ENCODE results near the gene SIN3A.
"Not testable (repeated sequence)": the region's sequence is repeated elsewhere in the genome, so short reads cannot be mapped to it uniquely, and the experiment has no call there.

SIN3A gene

DNA sequence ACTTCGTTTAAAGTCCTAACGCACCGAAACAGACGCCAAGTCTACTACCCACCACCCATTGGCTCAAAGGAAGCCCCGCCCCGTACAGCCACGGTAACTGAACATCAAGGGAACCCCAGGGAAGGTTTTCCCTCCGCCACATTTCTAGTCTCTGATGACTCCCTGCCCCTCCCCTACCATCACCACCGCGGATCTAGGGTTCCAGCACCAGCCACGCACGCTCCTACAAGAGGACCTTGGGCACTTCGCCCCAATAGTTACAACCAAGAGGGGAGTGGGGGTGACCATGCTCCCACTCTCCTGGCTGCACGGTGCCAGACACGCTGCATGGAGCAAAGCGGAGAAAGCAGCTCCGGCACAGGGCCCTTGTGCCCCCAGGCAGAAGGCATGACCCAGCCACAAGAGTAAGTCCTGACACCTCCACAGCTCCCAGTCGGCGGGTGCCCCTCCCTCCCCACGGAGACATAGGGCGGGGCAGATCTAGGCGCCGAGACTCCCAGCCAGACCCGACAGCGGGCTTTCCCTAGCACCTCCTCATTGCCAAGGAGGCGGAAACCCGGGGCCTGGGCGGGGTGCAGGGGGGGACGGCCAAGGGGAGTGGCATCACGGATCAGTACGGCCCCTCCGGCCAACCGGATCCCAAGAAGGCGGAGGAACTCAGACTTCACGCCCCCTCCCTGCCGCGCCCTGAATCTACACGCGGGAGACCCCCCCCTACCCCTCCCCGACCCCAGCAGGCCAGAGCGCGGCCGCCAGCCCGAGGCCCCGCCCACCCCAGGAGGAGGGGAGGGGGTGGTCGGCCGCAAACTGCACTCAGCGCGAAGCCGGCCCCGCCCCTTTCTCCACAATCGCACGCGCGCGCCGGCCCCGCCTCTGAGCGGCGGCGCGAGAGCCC, 936 bp downstream of the SIN3A start:
- peak; percentile 94 for DNase-seq (ENCODE audit: low read depth)

DNA sequence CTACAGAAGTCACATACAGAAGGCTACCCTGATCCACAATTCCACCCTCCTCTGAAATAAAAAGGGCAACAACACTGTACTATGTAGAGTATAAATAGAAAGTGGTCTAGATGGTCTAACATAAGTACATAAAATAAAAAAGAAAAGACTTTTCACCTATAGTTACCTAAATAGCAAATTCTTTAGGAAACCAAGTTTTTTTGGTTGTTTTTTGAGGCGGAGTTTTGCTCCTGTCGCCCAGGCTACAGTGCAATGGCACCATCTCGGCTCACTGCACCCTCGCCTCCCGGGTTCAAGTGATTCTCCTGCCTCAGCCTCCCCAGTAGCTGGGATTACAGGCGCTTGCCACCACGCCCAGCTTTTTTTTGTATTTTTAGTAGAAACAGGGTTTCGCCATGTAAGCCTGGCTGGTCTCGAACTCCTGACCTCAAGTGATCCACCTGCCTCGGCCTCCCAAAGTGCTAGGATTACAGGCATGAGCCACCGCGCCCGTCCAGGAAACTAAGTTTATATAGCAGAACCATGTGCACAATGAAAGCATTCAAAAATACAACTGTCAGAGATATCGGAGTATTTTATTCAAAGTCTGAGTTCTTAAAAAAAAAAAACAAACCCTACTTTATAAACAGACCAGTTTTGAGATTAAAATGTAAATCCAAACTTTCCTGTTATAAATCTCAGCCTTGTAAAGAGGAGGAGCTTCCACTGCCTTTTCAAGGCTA, 1.7 kb downstream of the SIN3A start:
- DNase-seq (ENCODE audit: low read depth): no peak

- not testable (repeated sequence) for DNase-seq (ENCODE audit: low read depth)
These were observed 3.3 kb downstream of the SIN3A start for GRCh38 chr15:75448171-75448570.

GRCh38 chr15:75446151-75446550, 5.3 kb downstream of the SIN3A start:
- no peak for DNase-seq (ENCODE audit: low read depth)

GRCh38 chr15:75445324-75445723, 6.2 kb downstream of the SIN3A start:
- not testable (repeated sequence) for DNase-seq (ENCODE audit: low read depth)

DNA sequence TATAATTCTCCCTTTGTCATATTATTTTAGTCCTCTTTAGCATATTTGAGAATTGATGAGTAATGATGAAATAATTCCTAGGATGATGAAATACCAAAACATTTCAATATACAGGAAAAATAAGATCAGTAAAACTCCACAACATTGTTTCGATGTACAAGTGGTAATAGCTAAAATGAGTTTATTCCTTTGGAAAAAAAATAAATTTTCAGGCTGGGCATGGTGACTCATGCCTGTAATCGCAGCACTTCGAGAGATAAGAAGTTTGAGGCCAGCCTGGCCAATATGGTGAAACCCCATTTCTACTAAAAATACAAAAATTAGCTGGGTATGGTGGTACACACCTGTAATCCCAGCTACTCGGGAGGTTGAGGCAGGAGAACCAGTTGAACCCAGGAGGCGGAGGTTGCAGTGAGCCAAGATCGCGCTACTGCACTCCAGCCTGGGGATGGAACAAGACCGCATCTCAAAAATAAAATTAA, 7.5 kb downstream of the SIN3A start:
- DNase-seq (ENCODE audit: low read depth): not testable (repeated sequence)

DNA sequence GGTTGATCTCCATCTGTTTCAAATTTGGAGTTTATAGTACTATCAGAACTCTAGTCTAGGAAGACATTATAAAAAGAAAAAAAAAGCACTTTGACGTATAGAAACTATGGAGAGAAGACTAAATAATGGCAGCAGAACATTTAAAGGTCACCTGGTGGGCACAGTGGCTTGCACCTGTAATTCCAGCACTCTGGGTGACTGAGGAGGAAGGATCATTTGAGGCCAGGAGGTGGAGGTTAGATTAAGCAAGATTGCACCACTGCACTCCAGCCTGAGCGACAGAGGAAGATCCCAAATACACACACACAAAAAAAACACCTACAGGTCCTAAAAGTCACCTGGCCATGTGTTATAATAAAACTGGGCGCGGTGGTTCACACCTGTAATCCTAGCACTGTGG, 13.8 kb downstream of the SIN3A start:
- DNase-seq (ENCODE audit: low read depth): no peak

DNA sequence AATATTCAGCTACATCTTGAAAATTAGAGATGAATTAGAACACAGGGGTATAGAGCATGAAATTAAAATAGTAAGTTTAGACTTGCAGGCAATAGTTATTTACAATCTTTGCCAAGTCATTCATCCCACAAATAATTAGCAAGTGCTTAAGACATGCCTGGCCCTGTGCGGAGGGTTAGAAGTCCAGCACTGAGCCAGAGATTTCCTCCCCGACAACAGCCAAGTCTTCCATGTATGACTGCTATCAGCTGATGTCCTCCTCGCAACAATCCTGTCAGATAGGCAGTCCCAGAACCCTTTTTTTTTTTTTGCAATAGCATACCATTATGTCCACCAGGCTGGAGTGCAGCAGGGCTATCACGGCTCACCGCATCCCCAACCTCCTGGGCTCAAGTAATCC, 14.6 kb downstream of the SIN3A start:
- DNase-seq (ENCODE audit: low read depth): no peak

- DNase-seq (ENCODE audit: low read depth): no peak
These were observed 19.8 kb downstream of the SIN3A start for GRCh38 chr15:75431682-75432081.

- DNase-seq (ENCODE audit: low read depth): no peak
These were observed 20.2 kb downstream of the SIN3A start for GRCh38 chr15:75431270-75431669.

DNA sequence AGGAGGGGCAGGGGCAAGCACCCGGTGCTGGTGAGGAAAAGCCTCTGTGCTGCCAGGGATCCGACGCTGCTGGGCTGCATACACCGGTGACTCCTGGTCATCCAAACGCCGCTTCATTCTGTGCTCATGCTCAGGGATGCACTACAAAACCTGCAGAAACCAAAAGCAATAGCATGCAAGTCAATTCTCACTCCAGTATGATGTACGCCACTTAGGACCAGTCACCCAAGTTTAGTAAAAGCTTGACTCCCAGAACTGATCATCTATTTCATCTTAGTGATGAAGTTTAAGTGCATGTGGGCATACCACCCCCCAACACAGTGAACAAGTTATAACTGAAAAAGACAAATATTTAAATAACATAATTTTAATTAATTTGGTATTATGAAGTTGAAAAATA, 21.2 kb downstream of the SIN3A start:
- no peak for DNase-seq (ENCODE audit: low read depth)

GRCh38 chr15:75428152-75428551, 23.3 kb downstream of the SIN3A start:
- no peak for DNase-seq (ENCODE audit: low read depth)

GRCh38 chr15:75425966-75426500, 25.5 kb downstream of the SIN3A start:
- DNase-seq (ENCODE audit: low read depth): no peak

GRCh38 chr15:75422554-75422953, 28.9 kb downstream of the SIN3A start:
- no peak for DNase-seq (ENCODE audit: low read depth)

DNA sequence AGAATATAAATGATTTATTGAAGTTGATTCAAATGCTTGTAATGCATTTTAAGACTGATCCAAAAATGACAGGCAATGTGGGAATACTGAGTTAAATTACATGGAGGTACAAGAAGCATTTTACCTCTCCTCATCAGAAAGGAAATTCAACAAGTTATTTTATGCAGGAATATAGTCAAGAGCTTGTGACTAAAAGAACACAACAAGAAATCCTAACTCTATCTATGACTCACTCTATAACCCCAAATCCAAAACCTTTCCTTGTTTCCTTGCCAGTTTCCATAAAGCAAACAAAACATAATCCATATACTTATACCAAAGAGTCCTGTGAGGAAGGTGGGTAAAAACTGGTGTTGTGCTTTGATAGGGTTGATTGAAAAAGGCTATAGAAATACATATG, 30.8 kb downstream of the SIN3A start:
- DNase-seq (ENCODE audit: low read depth): no peak

- no peak for DNase-seq (ENCODE audit: low read depth)
These were observed 34.9 kb downstream of the SIN3A start for GRCh38 chr15:75416584-75416983.

DNA sequence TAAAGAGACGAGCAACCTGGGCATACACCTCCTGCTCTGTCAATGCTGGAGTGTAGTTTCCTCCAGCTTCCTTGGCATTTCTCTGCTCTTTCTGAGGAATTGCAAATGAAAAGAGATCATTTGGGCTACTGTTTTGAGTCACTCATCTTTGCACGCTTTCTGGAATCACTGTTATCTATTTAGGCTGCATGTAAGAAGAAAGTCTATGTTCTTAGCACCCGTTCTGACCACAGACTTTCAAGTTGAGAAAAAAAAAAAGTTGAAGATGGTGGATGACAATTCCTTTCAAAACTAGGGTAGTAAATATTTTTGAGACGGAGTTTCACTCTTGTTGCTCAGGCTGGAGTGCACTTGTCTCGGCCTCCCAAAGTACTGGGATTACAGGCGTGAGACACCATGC, 41.3 kb downstream of the SIN3A start:
- no peak for DNase-seq (ENCODE audit: low read depth)

GRCh38 chr15:75407083-75407482, 44.4 kb downstream of the SIN3A start:
- DNase-seq (ENCODE audit: low read depth): no peak

DNA sequence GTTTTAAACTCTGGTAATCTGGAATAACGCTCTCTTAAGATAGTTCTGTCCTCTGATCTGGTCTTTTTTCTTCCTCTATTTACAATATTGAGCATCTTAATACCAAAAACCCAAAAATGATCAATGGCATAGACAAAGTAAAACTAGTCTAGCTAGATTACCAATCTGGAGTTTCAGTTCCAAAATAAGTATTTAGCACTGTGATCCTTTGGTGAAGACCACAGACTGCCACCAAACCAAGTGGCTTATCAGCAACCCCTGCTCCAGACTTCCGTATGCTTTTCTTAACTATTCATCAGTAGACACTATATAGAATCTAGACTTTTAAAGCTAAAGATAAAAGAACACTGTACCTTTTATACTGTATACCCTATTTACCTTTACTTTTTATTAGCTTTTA, 47.6 kb downstream of the SIN3A start:
- DNase-seq (ENCODE audit: low read depth): no peak

GRCh38 chr15:75397494-75397893, 54.0 kb downstream of the SIN3A start:
- no peak for DNase-seq (ENCODE audit: low read depth)

DNA sequence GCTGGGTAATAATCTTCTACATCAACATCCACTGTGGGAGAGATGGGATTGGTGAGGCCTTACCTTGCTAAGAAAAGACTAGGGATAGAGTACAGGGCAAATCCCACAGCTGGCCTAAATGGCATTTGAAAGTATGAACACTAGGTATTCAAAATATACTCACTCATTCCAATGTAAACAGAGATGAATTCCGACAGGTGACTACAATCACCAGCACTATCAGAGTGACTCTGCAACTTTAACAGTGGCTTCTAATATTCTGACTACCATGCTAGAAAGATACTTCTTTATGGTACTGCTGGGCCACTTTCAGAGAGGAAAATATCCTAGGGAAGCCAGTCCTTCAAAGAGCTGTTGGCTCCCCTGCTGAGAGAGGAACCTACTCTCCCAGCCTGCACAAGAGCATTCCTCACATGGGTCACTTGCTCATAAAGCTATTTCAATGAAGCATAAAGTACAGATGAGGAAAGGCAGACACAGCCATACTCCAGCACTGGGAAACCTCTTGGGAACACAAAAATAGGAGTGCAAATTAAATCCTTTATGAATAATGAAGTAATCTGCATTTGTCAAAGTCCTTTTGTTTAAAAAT, 61.6 kb downstream of the SIN3A start:
- DNase-seq (ENCODE audit: low read depth): no peak

DNA sequence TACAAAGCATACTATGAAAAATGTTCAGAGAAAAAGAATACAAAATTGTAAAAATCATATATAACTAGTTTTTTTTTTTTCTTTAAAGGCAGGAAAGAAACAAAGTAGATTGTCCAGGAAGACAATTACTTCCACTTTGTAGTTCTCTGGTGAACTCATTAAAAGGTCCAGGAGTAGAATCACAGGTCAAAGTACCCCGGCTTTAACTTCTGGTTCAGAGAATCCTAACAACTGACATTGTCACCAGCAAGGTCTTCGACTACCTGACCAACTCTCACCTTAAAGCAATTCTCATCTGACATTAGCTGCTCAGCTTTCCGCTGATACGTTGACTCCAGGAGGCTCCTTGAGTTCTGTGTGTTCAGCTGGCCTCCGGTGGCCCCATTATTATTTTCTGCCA, 67.5 kb downstream of the SIN3A start:
- DNase-seq (ENCODE audit: low read depth): not testable (repeated sequence)

DNA sequence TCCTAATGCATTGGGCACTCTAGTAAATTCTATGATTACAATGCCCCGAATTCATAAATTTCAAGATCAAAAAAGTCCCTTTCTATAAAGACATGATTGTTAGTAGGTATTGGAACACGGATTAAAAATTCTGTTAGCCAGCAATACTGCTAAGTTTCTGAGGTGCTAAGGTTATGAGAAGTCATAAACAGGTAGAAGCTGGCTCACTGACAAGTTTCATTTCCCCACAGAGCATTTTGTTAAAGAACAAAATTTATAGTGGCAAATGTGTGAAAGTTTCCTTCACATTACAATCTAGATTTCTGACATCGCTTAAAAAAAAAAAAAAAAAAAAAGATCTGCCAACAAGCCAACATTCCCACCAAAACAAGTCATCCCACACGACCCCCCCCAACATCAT, 70.7 kb downstream of the SIN3A start:
- no peak for DNase-seq (ENCODE audit: low read depth)
